Stimulated activated naive CD8-positive, alpha-beta T cell treated with anti-CD3 and anti-CD28 coated beads, Interleukin-15, Interleukin-2, amounts not matched to agents 100 ng/mL and 50 ng/mL, for 24 hours (primary cell): ENCODE data around the gene COPG1.
"Not testable (repeated sequence)": the region's sequence is repeated elsewhere in the genome, so short reads cannot be mapped to it uniquely, and the experiment has no call there.

Experiments used
- H3K27ac Mint-ChIP-seq: one replicate; pipeline ENCODE4 v1.8.0; 2021; ENCODE audit warnings: mild to moderate bottlenecking, mixed read lengths
- H3K27me3 Mint-ChIP-seq: one replicate; pipeline ENCODE4 v1.8.0; 2021; ENCODE audit warnings: mixed read lengths
- H3K36me3 Mint-ChIP-seq: one replicate; pipeline ENCODE4 v1.8.0; 2021; ENCODE audit warnings: low read depth, mixed read lengths
- H3K4me1 Mint-ChIP-seq: one replicate; pipeline ENCODE4 v1.8.0; 2021; ENCODE audit warnings: low read depth, mixed read lengths
- H3K4me3 Mint-ChIP-seq: one replicate; pipeline ENCODE4 v1.8.0; 2021; ENCODE audit warnings: mild to moderate bottlenecking, mixed read lengths
- H3K9me3 Mint-ChIP-seq: one replicate; pipeline ENCODE4 v1.8.0; 2021; ENCODE audit warnings: mixed read lengths

Gene COPG1

GRCh38 chr3:129249284-129250065 lies at the start of gene COPG1:
Gene COPG1 (plus strand): TSS chr3:129249606. CDS start chr3:129249710, 104 bp downstream.
- peak within 1 kb of the TSS; percentile 97 for H3K4me3 Mint-ChIP-seq
- peaks cover 44% of the 10 kb centered on the region for H3K4me1 Mint-ChIP-seq
- H3K27me3 Mint-ChIP-seq, result no peaks in the 10 kb centered on the region
- H3K36me3 Mint-ChIP-seq, result peaks cover 33% of the 10 kb centered on the region
- H3K27ac Mint-ChIP-seq, result peak within 1 kb of the TSS; percentile 97
- no peaks in the 10 kb centered on the region for H3K9me3 Mint-ChIP-seq

GRCh38 chr3:129204473-129204872 lies 44.9 kb upstream of the COPG1 start:
- Mint-ChIP-seq H3K36me3 (no peaks in the 10 kb centered on the region), H3K4me3 (no peak overlapping the region), H3K27ac (no peak overlapping the region), H3K4me1 (no peaks in the 10 kb centered on the region), H3K9me3 (no peaks in the 10 kb centered on the region), H3K27me3 (no peaks in the 10 kb centered on the region)

DNA sequence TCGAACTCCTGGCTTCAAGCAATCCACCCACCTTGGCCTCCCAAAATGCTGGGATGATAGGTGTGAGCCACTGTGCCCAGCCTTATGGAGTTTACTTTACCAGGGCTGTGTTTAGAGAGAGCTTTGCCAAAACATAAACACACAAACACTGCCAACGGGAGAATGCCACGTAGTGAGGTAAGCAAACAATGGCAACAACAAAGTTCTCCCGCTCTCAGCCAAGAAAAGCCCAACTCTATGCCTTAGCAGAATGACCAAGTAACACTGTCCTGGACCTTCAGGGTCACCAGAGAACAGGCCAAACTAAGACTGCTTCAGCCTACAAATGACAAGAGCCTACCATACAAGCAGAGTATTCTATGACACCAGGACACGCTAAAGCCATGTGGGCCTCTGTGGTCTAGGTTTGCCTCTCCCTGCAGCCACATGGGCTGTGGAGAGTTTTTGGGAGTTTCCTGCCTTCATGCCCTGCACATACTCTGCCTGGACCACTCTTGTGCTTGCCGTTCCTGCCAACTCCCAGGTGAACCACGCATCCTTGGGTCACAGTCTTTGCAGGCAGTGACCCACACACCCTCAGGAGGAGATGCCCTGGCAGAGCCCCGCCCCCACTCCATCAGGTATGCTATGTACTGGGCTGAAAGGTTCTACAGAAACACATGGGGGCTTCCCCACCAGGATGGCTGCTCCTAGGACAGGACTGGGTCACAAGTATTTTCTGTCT lies 44.1 kb upstream of the COPG1 start:
- Mint-ChIP-seq H3K9me3 (no peaks in the 10 kb centered on the region), H3K27ac (no peak overlapping the region), H3K36me3 (no peaks in the 10 kb centered on the region), H3K4me1 (no peaks in the 10 kb centered on the region), H3K27me3 (no peaks in the 10 kb centered on the region), H3K4me3 (no peak overlapping the region)

GRCh38 chr3:129207479-129207878 lies 41.9 kb upstream of the COPG1 start:
- no peaks in the 10 kb centered on the region for H3K27me3 Mint-ChIP-seq

DNA sequence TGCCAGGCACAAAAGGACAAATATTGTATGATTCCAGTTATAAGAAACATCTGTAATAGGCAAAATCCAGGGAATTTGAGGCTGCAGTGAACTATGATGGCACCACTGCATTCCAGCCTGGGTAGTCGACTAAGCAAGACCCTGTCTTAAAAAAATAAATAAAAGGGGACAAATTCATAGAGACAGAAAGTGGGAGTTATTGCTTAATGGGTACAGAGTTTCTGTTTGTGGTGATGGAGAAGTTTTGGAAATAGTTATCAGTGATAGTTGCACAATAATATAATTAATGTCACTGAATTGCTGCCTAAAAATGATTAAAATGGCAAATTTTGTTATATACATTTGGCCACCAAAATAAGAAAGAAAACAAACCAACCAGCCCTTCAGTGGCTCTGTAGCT lies 38.1 kb upstream of the COPG1 start:
- no peak overlapping the region for H3K4me3 Mint-ChIP-seq
- no peaks in the 10 kb centered on the region for H3K9me3 Mint-ChIP-seq
- no peaks in the 10 kb centered on the region for H3K36me3 Mint-ChIP-seq
- H3K4me1 Mint-ChIP-seq, result no peaks in the 10 kb centered on the region
- no peak overlapping the region for H3K27ac Mint-ChIP-seq
- H3K27me3 Mint-ChIP-seq, result no peaks in the 10 kb centered on the region

More at GRCh38 chr3:129207479-129207878, 41.9 kb upstream of the COPG1 start:
- Mint-ChIP-seq H3K36me3 (no peaks in the 10 kb centered on the region), H3K4me1 (no peaks in the 10 kb centered on the region), H3K9me3 (no peaks in the 10 kb centered on the region), H3K27ac (no peak overlapping the region), H3K4me3 (no peak overlapping the region)

GRCh38 chr3:129211772-129212171 lies 37.6 kb upstream of the COPG1 start:
- Mint-ChIP-seq H3K9me3 (no peaks in the 10 kb centered on the region), H3K4me1 (no peaks in the 10 kb centered on the region), H3K4me3 (no peak overlapping the region), H3K27me3 (no peaks in the 10 kb centered on the region), H3K27ac (no peak overlapping the region), H3K36me3 (no peaks in the 10 kb centered on the region)

GRCh38 chr3:129213238-129213637 lies 36.2 kb upstream of the COPG1 start:
- no peak overlapping the region for H3K27ac Mint-ChIP-seq
- H3K4me3 Mint-ChIP-seq, result no peak overlapping the region
- no peaks in the 10 kb centered on the region for H3K9me3 Mint-ChIP-seq
- H3K4me1 Mint-ChIP-seq, result no peaks in the 10 kb centered on the region
- H3K36me3 Mint-ChIP-seq, result no peaks in the 10 kb centered on the region
- no peaks in the 10 kb centered on the region for H3K27me3 Mint-ChIP-seq

- Mint-ChIP-seq H3K4me1 (no peaks in the 10 kb centered on the region), H3K9me3 (no peaks in the 10 kb centered on the region), H3K27ac (no peak overlapping the region), H3K36me3 (no peaks in the 10 kb centered on the region), H3K27me3 (no peaks in the 10 kb centered on the region), H3K4me3 (no peak overlapping the region)
Measured at GRCh38 chr3:129218742-129219141, 30.7 kb upstream of the COPG1 start.

- not testable (repeated sequence) for H3K36me3 Mint-ChIP-seq, H3K9me3 Mint-ChIP-seq, H3K4me3 Mint-ChIP-seq, H3K27ac Mint-ChIP-seq, H3K27me3 Mint-ChIP-seq
- peaks cover 17% of the 10 kb centered on the region for H3K4me1 Mint-ChIP-seq
Measured at GRCh38 chr3:129224387-129224786, 25.0 kb upstream of the COPG1 start.

DNA sequence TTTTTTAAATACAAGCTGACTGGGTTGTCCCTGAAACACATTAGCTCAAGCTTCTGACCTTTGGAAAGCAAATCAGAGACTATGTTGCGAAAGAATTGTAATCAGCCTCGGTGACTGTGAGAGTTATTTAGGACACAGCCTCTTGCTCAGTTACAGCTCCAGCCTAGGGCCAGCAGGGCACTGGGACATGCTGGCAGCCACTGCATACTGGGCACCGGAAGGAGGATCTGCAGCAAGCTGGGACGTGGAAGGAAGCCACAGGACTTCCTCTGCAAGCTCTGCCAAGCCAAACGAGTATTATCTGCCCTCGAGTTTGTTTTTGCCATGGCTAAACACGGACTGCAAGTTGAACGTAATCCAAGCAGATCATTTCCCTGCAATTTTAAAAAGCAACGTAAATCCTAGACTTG lies 24.4 kb upstream of the COPG1 start:
- H3K4me3 Mint-ChIP-seq, result no peak overlapping the region
- peaks cover 20% of the 10 kb centered on the region for H3K4me1 Mint-ChIP-seq
- no peaks in the 10 kb centered on the region for H3K9me3 Mint-ChIP-seq
- H3K36me3 Mint-ChIP-seq, result no peaks in the 10 kb centered on the region
- peak overlapping the region; percentile 9 for H3K27ac Mint-ChIP-seq
- H3K27me3 Mint-ChIP-seq, result no peaks in the 10 kb centered on the region

DNA sequence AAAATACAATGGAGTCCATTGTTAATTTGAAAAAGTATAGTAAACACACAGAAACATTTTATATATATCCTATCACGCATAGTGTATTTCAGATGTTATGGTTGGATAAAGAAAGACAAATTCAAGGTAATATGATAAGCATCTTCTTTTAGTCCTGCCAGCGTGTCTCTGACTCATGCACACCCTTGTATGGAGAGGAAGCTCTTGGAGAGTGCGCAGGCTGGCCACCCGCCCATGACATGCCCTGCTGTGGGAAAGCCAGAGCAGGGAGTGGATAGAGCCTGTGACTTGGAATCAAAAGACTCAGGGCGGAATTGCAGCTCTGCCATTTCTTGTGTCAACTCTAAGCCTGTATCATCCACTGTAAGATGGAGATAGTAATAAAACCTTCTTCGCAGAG lies 23.0 kb upstream of the COPG1 start:
- H3K27ac Mint-ChIP-seq, result no peak overlapping the region
- peaks cover 32% of the 10 kb centered on the region for H3K4me1 Mint-ChIP-seq
- H3K27me3 Mint-ChIP-seq, result no peaks in the 10 kb centered on the region
- H3K36me3 Mint-ChIP-seq, result no peaks in the 10 kb centered on the region
- H3K9me3 Mint-ChIP-seq, result no peaks in the 10 kb centered on the region
- H3K4me3 Mint-ChIP-seq, result no peak overlapping the region

- Mint-ChIP-seq H3K4me3 (no peak overlapping the region), H3K9me3 (no peaks in the 10 kb centered on the region), H3K27me3 (no peaks in the 10 kb centered on the region), H3K4me1 (peaks cover 40% of the 10 kb centered on the region), H3K27ac (no peak overlapping the region), H3K36me3 (no peaks in the 10 kb centered on the region)
Measured at GRCh38 chr3:129228891-129229585, 20.4 kb upstream of the COPG1 start.

GRCh38 chr3:129230311-129231019 lies 18.9 kb upstream of the COPG1 start:
- Mint-ChIP-seq H3K27ac (peak overlapping the region; percentile 53), H3K4me3 (no peak overlapping the region)

GRCh38 chr3:129231331-129232119 lies 17.9 kb upstream of the COPG1 start:
- Mint-ChIP-seq H3K4me3 (no peak overlapping the region), H3K4me1 (peaks cover 27% of the 10 kb centered on the region), H3K27me3 (no peaks in the 10 kb centered on the region), H3K36me3 (no peaks in the 10 kb centered on the region), H3K27ac (no peak overlapping the region), H3K9me3 (no peaks in the 10 kb centered on the region)

More at GRCh38 chr3:129230311-129231019, 18.9 kb upstream of the COPG1 start:
- Mint-ChIP-seq H3K9me3 (no peaks in the 10 kb centered on the region), H3K27me3 (no peaks in the 10 kb centered on the region), H3K4me1 (peaks cover 31% of the 10 kb centered on the region), H3K36me3 (no peaks in the 10 kb centered on the region)
